PC-3 (cell line): ENCODE data around the gene RIGI.

Source experiments
- EZH2phosphoT487 ChIP-seq: fragments of 300-600 bp; sonication (generic); IDR thresholded peaks from 2 replicates; pipeline ENCODE4 v1.6.1; 2018; ENCODE audit warnings: mild to moderate bottlenecking, antibody characterized with exemption, low read length, borderline replicate concordance
- TF ChIP-seq, protein P1 (sequence below): fragments of 300-600 bp; sonication (generic); conservative IDR thresholded peaks from 2 replicates; pipeline ENCODE4 v1.5.1; 2017; ENCODE audit warnings: antibody characterized with exemption, low read depth, mild to moderate bottlenecking, low read length

DNA sequence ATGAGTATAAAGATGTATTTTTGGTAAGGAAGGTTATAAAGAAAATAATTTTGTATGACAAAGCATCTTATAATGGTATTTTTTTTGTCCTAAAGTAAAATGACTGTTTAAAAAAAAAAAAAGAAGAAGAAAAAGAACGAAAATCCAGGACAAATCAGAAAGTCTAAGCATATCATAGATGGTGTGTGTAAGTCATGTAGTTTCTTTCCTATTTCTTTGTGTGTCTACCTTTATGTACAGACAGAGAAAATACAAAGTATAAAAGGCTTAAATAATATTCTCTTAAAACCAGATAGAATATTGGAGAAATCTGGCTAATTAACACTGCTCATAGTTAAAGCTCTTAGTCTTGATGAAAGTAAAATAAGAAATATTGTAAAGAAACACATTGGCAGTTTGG is 7.7 kb downstream of the RIGI start:
- TF ChIP-seq, protein P1, sequence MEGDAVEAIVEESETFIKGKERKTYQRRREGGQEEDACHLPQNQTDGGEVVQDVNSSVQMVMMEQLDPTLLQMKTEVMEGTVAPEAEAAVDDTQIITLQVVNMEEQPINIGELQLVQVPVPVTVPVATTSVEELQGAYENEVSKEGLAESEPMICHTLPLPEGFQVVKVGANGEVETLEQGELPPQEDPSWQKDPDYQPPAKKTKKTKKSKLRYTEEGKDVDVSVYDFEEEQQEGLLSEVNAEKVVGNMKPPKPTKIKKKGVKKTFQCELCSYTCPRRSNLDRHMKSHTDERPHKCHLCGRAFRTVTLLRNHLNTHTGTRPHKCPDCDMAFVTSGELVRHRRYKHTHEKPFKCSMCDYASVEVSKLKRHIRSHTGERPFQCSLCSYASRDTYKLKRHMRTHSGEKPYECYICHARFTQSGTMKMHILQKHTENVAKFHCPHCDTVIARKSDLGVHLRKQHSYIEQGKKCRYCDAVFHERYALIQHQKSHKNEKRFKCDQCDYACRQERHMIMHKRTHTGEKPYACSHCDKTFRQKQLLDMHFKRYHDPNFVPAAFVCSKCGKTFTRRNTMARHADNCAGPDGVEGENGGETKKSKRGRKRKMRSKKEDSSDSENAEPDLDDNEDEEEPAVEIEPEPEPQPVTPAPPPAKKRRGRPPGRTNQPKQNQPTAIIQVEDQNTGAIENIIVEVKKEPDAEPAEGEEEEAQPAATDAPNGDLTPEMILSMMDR: no peak
- TF ChIP-seq EZH2phosphoT487: no peak
